Activated T-cell treated with anti-CD3 and anti-CD28 coated beads, Interleukin-2, amount 50 U/mL, for 4 hours (primary cell): Measurements from ENCODE around the gene SH3BGRL3. TPM values are rescaled to one million over a fixed set of nuclear protein-coding genes. Genes with fewer than 3 reads are reported as not detected.
A peak's percentile ranks its signal among the peaks of the same experiment; 100 is the strongest.
"Not testable (repeated sequence)": the region's sequence is repeated elsewhere in the genome, so short reads cannot be mapped to it uniquely, and the experiment has no call there.

Source experiments
- ATAC-seq, 2 donors: fragments of 200-7000 bp; cut with Tn5 transposase; one replicate each; pipeline ENCODE4 v1.10.0; 2021
- DNase-seq: peaks from one replicate; pipeline ENCODE4 v3.0.0-alpha.2; 2020
- H3K27me3 Mint-ChIP-seq: one replicate; pipeline ENCODE4 v1.8.0; 2021; ENCODE audit warnings: low read depth, mixed read lengths
- H3K36me3 Mint-ChIP-seq: one replicate; pipeline ENCODE4 v1.8.0; 2022; ENCODE audit warnings: mixed read lengths; ENCODE audit not compliant: insufficient read depth
- H3K4me1 Mint-ChIP-seq: one replicate; pipeline ENCODE4 v1.8.0; 2021; ENCODE audit warnings: low read depth, mixed read lengths
- H3K4me3 Mint-ChIP-seq: one replicate; pipeline ENCODE4 v1.8.0; 2021; ENCODE audit warnings: mild to moderate bottlenecking, moderate library complexity, mixed read lengths
- H3K9me3 Mint-ChIP-seq: one replicate; pipeline ENCODE4 v1.8.0; 2021; ENCODE audit warnings: mixed read lengths
- total RNA-seq, 3 donors: library from RNA; stranded (reverse); gene quantifications; one replicate each; pipeline ENCODE4 v1.2.1, GENCODE V29; 2021

Gene SH3BGRL3
- total RNA-seq, 3 donors from 2014 or later, result 324 to 352 (median 326) TPM

- Mint-ChIP-seq H3K9me3 (no peaks in the 10 kb centered on the region), H3K27me3 (no peaks in the 10 kb centered on the region), H3K36me3 (peaks cover 7% of the 10 kb centered on the region), H3K4me1 (peaks cover 68% of the 10 kb centered on the region), H3K4me3 (no peak overlapping the region)
- DNase-seq (no peak), ATAC-seq (no peak)
Observed at GRCh38 chr1:26291433-26291832, 11.5 kb downstream of the SH3BGRL3 start.

DNA sequence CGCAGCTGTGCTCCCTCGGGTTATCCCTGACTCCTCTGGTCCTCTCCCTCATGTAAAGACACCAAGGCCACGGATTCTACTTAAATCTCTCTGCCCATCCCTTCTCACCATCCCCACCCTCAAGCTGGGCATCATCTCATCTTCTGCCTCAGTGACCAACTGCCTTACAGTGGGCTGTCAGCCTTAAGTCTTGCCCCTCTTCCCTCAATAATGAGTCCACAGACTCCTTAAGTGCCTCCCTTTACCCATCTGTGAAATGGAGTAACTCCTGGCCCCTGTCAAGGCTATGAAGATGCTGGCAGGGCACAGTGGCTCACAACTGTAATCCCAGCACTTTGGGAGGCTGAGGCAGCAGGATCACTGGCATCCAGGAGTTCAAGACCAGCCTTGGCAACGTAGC lies 12.1 kb downstream of the SH3BGRL3 start:
- no peak overlapping the region for H3K4me3 Mint-ChIP-seq
- no peaks in the 10 kb centered on the region for H3K27me3 Mint-ChIP-seq
- no peak for ATAC-seq
- H3K4me1 Mint-ChIP-seq, result peaks cover 64% of the 10 kb centered on the region
- no peaks in the 10 kb centered on the region for H3K9me3 Mint-ChIP-seq
- peaks cover 7% of the 10 kb centered on the region for H3K36me3 Mint-ChIP-seq
- no peak for DNase-seq

- not testable (repeated sequence) for ATAC-seq, H3K9me3 Mint-ChIP-seq, H3K36me3 Mint-ChIP-seq, H3K27me3 Mint-ChIP-seq, H3K4me3 Mint-ChIP-seq, DNase-seq
- H3K4me1 Mint-ChIP-seq, result peaks cover 56% of the 10 kb centered on the region
Observed at GRCh38 chr1:26292735-26293134, 12.8 kb downstream of the SH3BGRL3 start.

DNA sequence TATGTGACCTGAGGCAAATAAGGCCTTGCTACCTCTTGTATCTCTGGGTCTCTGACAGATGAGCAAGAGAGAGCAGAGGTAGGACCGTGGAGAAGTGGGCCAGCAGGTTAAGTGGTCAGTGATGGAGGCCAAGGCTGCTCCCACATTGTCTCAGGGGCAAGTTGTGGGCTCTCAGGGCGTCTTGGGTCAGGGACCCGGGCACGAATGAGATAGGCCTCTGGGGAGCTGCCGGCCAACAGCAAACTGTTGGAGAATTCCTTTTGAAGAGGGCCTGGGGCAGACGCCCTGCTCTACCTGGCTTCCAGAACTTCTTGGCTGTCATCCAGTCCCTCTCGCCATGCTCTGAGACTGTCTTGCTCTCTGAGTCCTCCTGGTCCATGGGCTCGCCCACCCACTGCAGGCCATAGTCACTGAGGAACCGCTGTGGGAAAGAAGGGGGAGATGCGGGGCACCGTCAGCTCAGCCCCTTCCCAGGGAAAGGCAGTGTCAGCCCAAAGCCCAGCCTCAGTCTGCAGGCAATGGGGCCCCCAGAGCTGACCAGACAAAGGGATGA lies 14.1 kb downstream of the SH3BGRL3 start:
- Mint-ChIP-seq H3K36me3 (peaks cover 7% of the 10 kb centered on the region), H3K27me3 (no peaks in the 10 kb centered on the region), H3K4me3 (no peak overlapping the region), H3K4me1 (peaks cover 43% of the 10 kb centered on the region), H3K9me3 (no peaks in the 10 kb centered on the region)
- DNase-seq (no peak), ATAC-seq (no peak)

GRCh38 chr1:26295194-26296138 lies 15.6 kb downstream of the SH3BGRL3 start:
- H3K4me1 Mint-ChIP-seq, result peaks cover 28% of the 10 kb centered on the region
- peaks cover 7% of the 10 kb centered on the region for H3K36me3 Mint-ChIP-seq
- DNase-seq, result no peak
- no peak for ATAC-seq
- H3K4me3 Mint-ChIP-seq, result no peak overlapping the region
- H3K9me3 Mint-ChIP-seq, result no peaks in the 10 kb centered on the region
- H3K27me3 Mint-ChIP-seq, result no peaks in the 10 kb centered on the region

GRCh38 chr1:26296340-26297056 lies 16.6 kb downstream of the SH3BGRL3 start:
- peaks cover 7% of the 10 kb centered on the region for H3K36me3 Mint-ChIP-seq
- H3K4me3 Mint-ChIP-seq, result no peak overlapping the region
- H3K4me1 Mint-ChIP-seq, result peaks cover 18% of the 10 kb centered on the region

GRCh38 chr1:26297057-26297790 lies 17.3 kb downstream of the SH3BGRL3 start:
- DNase-seq, result no peak
- Mint-ChIP-seq H3K27me3 (no peaks in the 10 kb centered on the region), H3K9me3 (no peaks in the 10 kb centered on the region), H3K36me3 (peaks cover 7% of the 10 kb centered on the region), H3K4me3 (no peak overlapping the region), H3K4me1 (peaks cover 11% of the 10 kb centered on the region)
- no peak for ATAC-seq

More at GRCh38 chr1:26296340-26297056, 16.6 kb downstream of the SH3BGRL3 start:
- no peak for DNase-seq
- H3K9me3 Mint-ChIP-seq, result no peaks in the 10 kb centered on the region
- no peaks in the 10 kb centered on the region for H3K27me3 Mint-ChIP-seq
- no peak for ATAC-seq

DNA sequence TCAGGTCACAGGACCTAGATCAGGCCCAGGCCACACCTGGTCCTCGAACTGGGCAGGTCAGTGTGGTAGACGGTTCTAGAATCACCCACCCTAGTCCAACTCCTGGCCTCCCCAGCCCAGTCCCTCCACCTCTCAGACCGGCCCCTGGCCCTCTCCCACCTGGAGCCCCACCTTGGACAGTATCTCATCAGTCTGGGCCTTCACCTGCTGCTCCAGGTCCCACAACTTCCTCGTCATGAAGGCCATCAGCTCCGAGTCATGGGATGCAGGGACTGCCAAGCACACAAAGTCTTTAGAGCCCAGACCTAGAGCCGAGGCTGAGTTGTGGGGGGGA lies 17.9 kb downstream of the SH3BGRL3 start:
- Mint-ChIP-seq H3K9me3 (no peaks in the 10 kb centered on the region), H3K36me3 (peaks cover 7% of the 10 kb centered on the region), H3K27me3 (no peaks in the 10 kb centered on the region), H3K4me1 (peaks cover 11% of the 10 kb centered on the region), H3K4me3 (no peak overlapping the region)
- no peak for ATAC-seq
- no peak for DNase-seq

DNA sequence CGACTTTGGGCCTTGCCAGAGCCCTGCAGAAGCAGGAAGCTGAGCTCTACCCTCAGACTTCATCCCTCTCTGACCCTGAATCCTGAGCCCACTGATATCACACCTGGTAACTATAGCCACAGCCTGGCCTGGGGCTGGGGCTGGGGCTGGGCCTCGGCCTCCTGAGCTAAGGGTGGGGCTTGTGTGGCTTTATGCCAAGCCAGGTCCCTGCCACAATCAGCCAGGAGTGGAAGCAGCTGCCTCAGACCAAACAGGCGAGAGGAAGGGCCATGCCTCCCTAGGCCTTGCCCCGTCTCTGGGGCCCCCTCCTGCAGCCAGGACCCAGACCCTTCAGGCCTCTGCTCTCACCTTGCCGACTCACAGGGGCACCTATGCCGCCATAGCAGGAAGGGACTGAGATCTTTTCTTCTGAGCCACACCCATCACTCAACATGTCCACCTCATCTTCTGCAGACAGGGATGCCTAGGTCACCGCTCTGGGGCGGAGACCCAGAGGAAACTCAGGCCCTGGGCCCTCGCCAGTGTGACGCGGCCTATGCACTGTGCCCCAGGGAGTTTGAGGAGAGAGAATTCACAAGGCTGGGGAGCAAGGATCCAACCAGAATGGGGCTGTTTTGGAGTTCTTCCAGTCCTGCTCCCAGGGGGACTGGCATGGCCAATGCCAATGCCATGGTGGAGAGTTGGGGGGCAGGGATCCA lies 20.8 kb downstream of the SH3BGRL3 start:
- no peak overlapping the region for H3K4me3 Mint-ChIP-seq
- DNase-seq (no peak), ATAC-seq (no peak)
- H3K9me3 Mint-ChIP-seq, result no peaks in the 10 kb centered on the region
- H3K4me1 Mint-ChIP-seq, result peaks cover 2% of the 10 kb centered on the region
- no peaks in the 10 kb centered on the region for H3K27me3 Mint-ChIP-seq
- H3K36me3 Mint-ChIP-seq, result peaks cover 2% of the 10 kb centered on the region

DNA sequence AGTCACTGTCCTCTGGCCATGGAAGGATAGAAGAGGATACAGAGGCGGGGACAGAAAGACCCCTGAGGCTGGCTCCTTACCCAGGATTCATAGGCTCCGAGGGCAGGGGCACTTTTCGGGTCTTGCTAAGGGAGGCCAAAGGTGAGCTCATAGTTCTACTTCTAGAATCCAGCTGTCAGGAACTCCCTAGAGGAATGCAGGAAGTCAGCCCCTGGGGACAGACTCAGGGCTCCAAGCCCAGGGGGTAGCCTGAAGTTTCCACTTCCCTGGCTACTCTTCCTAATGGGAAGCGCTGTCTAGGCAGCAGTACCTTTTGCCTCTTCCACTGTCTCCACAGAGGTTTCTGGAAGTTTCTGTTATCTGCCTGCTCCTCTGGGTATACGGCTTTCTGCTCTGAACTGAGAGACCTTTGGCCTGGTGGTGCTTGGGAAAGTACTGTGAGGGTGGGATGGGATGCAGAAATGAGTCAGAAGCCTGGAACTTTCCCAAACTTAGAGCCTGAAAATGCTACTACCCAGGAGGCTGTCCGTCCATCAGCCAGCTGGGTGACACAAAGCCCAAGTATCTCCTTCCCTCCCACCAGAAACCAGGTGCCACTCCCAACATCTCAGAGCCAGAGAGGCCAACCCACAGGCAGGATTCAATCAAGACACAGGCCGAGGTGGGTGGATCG lies 23.0 kb downstream of the SH3BGRL3 start:
- no peaks in the 10 kb centered on the region for H3K27me3 Mint-ChIP-seq
- H3K9me3 Mint-ChIP-seq, result no peaks in the 10 kb centered on the region
- no peaks in the 10 kb centered on the region for H3K36me3 Mint-ChIP-seq
- DNase-seq, result no peak
- no peak for ATAC-seq
- H3K4me3 Mint-ChIP-seq, result no peak overlapping the region
- H3K4me1 Mint-ChIP-seq, result peaks cover 20% of the 10 kb centered on the region

DNA sequence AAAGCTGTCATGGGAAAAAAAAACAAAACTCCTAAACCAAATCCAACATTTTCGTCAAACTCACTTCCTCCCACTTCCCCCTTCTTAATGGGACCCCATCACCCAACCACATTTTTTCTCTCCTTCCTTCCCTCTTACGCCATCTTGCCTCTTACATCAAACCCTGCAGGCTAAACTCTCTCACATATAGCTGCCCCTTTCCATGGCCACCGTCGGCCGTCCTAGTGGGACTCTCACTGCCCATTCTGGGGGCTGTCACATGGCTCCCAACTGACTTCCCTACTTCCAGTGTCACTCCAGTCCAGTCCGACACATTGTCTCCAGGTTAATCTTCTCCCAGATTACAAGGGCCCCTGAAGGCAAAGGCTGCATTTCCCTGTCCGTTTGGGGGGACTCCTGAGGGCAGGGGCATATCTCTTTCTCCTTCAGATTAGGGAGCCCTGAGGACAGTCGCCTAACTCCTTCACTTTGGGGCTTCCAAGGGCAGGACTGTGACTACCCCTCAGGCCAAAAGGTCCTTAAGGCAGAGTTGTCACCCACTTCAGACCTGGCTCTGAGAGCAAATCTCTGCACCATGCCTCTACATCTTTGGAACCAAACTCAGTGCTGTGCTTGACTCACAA lies 25.9 kb downstream of the SH3BGRL3 start:
- no peak for DNase-seq
- no peaks in the 10 kb centered on the region for H3K27me3 Mint-ChIP-seq
- ATAC-seq, result peak in 1 of 2 donors; percentile 1
- no peaks in the 10 kb centered on the region for H3K36me3 Mint-ChIP-seq
- peaks cover 28% of the 10 kb centered on the region for H3K4me1 Mint-ChIP-seq
- peak overlapping the region; percentile 96 for H3K4me3 Mint-ChIP-seq
- no peaks in the 10 kb centered on the region for H3K9me3 Mint-ChIP-seq

DNA sequence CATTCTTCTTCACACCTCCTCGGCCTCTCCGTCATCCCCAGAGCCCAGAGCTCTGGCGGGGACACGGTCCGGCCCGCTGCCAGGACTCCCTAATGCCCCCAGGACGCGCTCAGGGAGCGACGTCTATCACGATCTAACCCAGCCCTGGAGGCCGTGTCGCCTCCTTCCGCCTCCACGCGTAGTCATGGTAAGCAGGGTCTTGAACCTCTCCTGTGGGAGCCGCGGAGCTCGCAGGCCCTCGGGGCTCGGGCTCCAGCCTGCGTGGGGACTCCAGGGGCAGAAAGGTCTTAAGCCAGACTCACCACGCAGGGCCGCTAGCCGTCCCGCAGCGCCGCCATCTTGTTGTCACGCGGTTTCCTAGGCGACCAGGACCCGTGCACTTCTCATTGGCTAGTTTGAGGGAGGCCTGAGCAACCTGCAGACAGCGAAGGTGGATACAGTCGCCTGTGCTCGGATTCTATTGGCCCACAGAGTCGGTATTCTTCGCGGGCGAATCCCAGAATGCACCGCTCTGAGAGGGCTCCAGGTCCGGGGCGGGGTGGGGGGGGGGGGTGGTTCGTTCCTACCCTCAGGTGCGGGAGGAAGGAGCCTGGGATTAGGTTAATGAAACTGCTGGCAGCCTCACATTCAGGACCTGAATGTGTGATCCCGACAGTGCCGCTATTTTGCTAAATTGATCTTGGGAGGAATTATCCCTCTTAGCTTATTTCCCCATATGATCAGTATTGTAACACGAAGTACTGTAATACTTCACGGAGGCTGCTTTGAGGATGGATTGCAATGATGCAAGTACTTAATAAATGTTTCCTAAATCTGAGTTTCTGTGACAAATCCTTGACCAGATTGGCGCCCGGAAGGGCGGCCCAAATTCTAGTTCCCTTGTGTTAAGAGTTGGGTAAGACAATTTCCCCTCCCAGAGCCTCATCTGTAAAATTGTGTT lies 26.7 kb downstream of the SH3BGRL3 start, which contains the start of gene UBXN11:
Gene UBXN11 (minus strand): TSS at position 347 of the 940 bp plus-strand sequence. CDS start 3,753 bp downstream, outside the sequence.
- H3K4me3 Mint-ChIP-seq, result peak within 1 kb of the TSS; percentile 96
- peak; percentile 85 for DNase-seq
- H3K36me3 Mint-ChIP-seq, result no peaks in the 10 kb centered on the region
- no peaks in the 10 kb centered on the region for H3K27me3 Mint-ChIP-seq
- H3K4me1 Mint-ChIP-seq, result peaks cover 28% of the 10 kb centered on the region
- H3K9me3 Mint-ChIP-seq, result no peaks in the 10 kb centered on the region
- ATAC-seq, result peak; percentile 99
